Measurements from ENCODE around the gene PROX2. TPM values are rescaled to one million over a fixed set of nuclear protein-coding genes. Genes with fewer than 3 reads are reported as not detected.

PROX2 gene
- total RNA-seq, 1 donor from 2014 or later = not detected

GRCh38 chr14:74838166-74838565, 37.8 kb downstream of the PROX2 start:
- H3K27me3 ChIP-seq (ENCODE audit: control insufficient read depth, insufficient read depth, low read length) = no peaks in the 10 kb centered on the region
- H3K36me3 ChIP-seq (ENCODE audit: control insufficient read depth, insufficient read depth, low read length) = peaks cover 1% of the 10 kb centered on the region
- no peak for DNase-seq (ENCODE audit: low read depth)
- no peak overlapping the region for H3K4me3 ChIP-seq (ENCODE audit: low read depth, low read length)
- no peak for FAIRE-seq
- TF ChIP-seq CTCF (IDR thresholded peaks at IDR 0.05; ENCODE audit: insufficient read depth, low read length, severe bottlenecking) = no peak

- no peaks in the 10 kb centered on the region for H3K27me3 ChIP-seq (ENCODE audit: control insufficient read depth, insufficient read depth, low read length)
- no peak overlapping the region for H3K4me3 ChIP-seq (ENCODE audit: low read depth, low read length)
- DNase-seq (ENCODE audit: low read depth) = no peak
- peaks cover 1% of the 10 kb centered on the region for H3K36me3 ChIP-seq (ENCODE audit: control insufficient read depth, insufficient read depth, low read length)
- no peak for FAIRE-seq
- TF ChIP-seq CTCF (IDR thresholded peaks at IDR 0.05; ENCODE audit: insufficient read depth, low read length, severe bottlenecking) = no peak
These were observed 39.5 kb downstream of the PROX2 start for GRCh38 chr14:74836251-74836960.

- no peak for TF ChIP-seq CTCF (IDR thresholded peaks at IDR 0.05; ENCODE audit: insufficient read depth, low read length, severe bottlenecking)
- no peaks in the 10 kb centered on the region for H3K27me3 ChIP-seq (ENCODE audit: control insufficient read depth, insufficient read depth, low read length)
- H3K36me3 ChIP-seq (ENCODE audit: control insufficient read depth, insufficient read depth, low read length) = peaks cover 3% of the 10 kb centered on the region
- no peak overlapping the region for H3K4me3 ChIP-seq (ENCODE audit: low read depth, low read length)
- DNase-seq (ENCODE audit: low read depth) (no peak), FAIRE-seq (no peak)
These were observed 40.2 kb downstream of the PROX2 start for GRCh38 chr14:74835645-74836250.

- DNase-seq (ENCODE audit: low read depth) (no peak), FAIRE-seq (no peak)
- Histone ChIP-seq H3K36me3 (ENCODE audit: control insufficient read depth, insufficient read depth, low read length) (peaks cover 5% of the 10 kb centered on the region), H3K27me3 (ENCODE audit: control insufficient read depth, insufficient read depth, low read length) (no peaks in the 10 kb centered on the region), H3K4me3 (ENCODE audit: low read depth, low read length) (no peak overlapping the region)
- TF ChIP-seq CTCF (IDR thresholded peaks at IDR 0.05; ENCODE audit: insufficient read depth, low read length, severe bottlenecking) = no peak
These were observed 41.1 kb downstream of the PROX2 start for GRCh38 chr14:74834692-74835392.

- H3K4me3 ChIP-seq (ENCODE audit: low read depth, low read length) = no peak overlapping the region
- FAIRE-seq (no peak), DNase-seq (ENCODE audit: low read depth) (no peak)
- H3K27me3 ChIP-seq (ENCODE audit: control insufficient read depth, insufficient read depth, low read length) = no peaks in the 10 kb centered on the region
- no peak for TF ChIP-seq CTCF (IDR thresholded peaks at IDR 0.05; ENCODE audit: insufficient read depth, low read length, severe bottlenecking)
- peaks cover 11% of the 10 kb centered on the region for H3K36me3 ChIP-seq (ENCODE audit: control insufficient read depth, insufficient read depth, low read length)
These were observed 43.1 kb downstream of the PROX2 start for GRCh38 chr14:74832849-74833248.

Data from bronchial epithelial cell (primary cell).